SK-N-SH (cell line): ENCODE measurements around the gene FAM227B. TPM values are rescaled to one million over a fixed set of nuclear protein-coding genes. Genes with fewer than 3 reads are reported as not detected.
A peak's percentile ranks its signal among the peaks of the same experiment; 100 is the strongest.

Experiments used
- CTCF ChIA-PET: fragments of 300-600, 350-600 bp; formaldehyde crosslinking; extraction: SDS; loops from one replicate; lab custom pipeline; 2021; lab: Yijun Ruan, JAX
- POLR2A ChIA-PET: fragments of 350-600 bp; sonication (Branson Sonifier 250); formaldehyde crosslinking; extraction: SDS; loops from one replicate; lab custom pipeline; 2020; ENCODE audit warnings: antibody characterized with exemption, inconsistent platforms; lab: Yijun Ruan, JAX
- DNase-seq: peaks from one replicate; pipeline ENCODE4 v3.0.0; 2012
- H2AFZ ChIP-seq: fragments of 200-600 bp; sonication (generic); 2 replicates; pipeline ENCODE4 v1.8.1; 2016; ENCODE audit warnings: antibody characterized with exemption, mild to moderate bottlenecking, low read depth
- H3F3A ChIP-seq: fragments of 200-600 bp; sonication (generic); replicated peaks from 2 replicates; pipeline ENCODE3; 2016; ENCODE audit warnings: antibody characterized with exemption, mild to moderate bottlenecking; ENCODE audit not compliant: insufficient read depth
- H3K27ac ChIP-seq, 2 experiments: fragments of 200-500 bp in 1 of 2; fragments of 200-600 bp in 1 of 2; sonication (Bioruptor generic) in 1 of 2; sonication (generic), shearing (Covaris generic) in 1 of 2; 2 replicates each; pipeline versions ENCODE4 v1.5.1 to v1.6.1; 2014 to 2016; ENCODE audit warnings: low read depth in 2 of 2, inconsistent platforms in 1 of 2, low read length in 1 of 2, mild to moderate bottlenecking in 1 of 2, mixed read lengths in 1 of 2
- H3K27me3 ChIP-seq: fragments of 200-600 bp; sonication (generic), shearing (Covaris generic); 2 replicates; pipeline ENCODE4 v1.6.1; 2016; ENCODE audit warnings: mixed run types; ENCODE audit not compliant: insufficient read depth
- H3K36me3 ChIP-seq, 2 experiments: fragments of 200-500 bp in 1 of 2; fragments of 200-600 bp in 1 of 2; sonication (Bioruptor generic) in 1 of 2; sonication (generic) in 1 of 2; replicated peaks in 1 of 2; 2 replicates each; pipeline versions ENCODE3 to v1.5.1; 2014 to 2016; ENCODE audit warnings: low read length in 1 of 2, mild to moderate bottlenecking in 1 of 2; ENCODE audit not compliant: insufficient read depth in 2 of 2, control insufficient read depth in 1 of 2
- H3K4me1 ChIP-seq, 2 experiments: fragments of 200-500 bp in 1 of 2; fragments of 200-600 bp in 1 of 2; sonication (Bioruptor generic) in 1 of 2; sonication (generic), shearing (Covaris generic) in 1 of 2; 2 replicates each; pipeline versions ENCODE4 v1.5.1 to v1.6.1; 2014 to 2016; ENCODE audit warnings: low read depth in 1 of 2, low read length in 1 of 2, mixed run types in 1 of 2; ENCODE audit not compliant: insufficient read depth in 2 of 2, control insufficient read depth in 1 of 2
- H3K4me2 ChIP-seq: fragments of 200-600 bp; sonication (generic), shearing (Covaris generic); 2 replicates; pipeline ENCODE4 v1.6.1; 2017; ENCODE audit warnings: mixed run types
- H3K4me3 ChIP-seq, 2 experiments: fragments of 200-500 bp in 1 of 2; fragments of 200-600 bp in 1 of 2; sonication (Bioruptor generic) in 1 of 2; sonication (generic), shearing (Covaris generic) in 1 of 2; 2 replicates each; pipeline versions ENCODE4 v1.5.1 to v1.8.1; 2014 to 2016; ENCODE audit warnings: low read depth in 2 of 2, inconsistent platforms in 1 of 2, low read length in 1 of 2, mild to moderate bottlenecking in 1 of 2, mixed read lengths in 1 of 2, moderate library complexity in 1 of 2
- H3K79me2 ChIP-seq: fragments of 200-600 bp; sonication (generic); 2 replicates; pipeline ENCODE4 v1.8.1; 2017; ENCODE audit warnings: mild to moderate bottlenecking; ENCODE audit not compliant: insufficient read depth
- H3K9ac ChIP-seq: fragments of 200-600 bp; sonication (generic); 2 replicates; pipeline ENCODE4 v1.6.1; 2017; ENCODE audit warnings: mixed run types
- H3K9me2 ChIP-seq: fragments of 200-600 bp; sonication (generic); 2 replicates; pipeline ENCODE4 v1.6.1; 2017; ENCODE audit warnings: mixed run types
- H3K9me3 ChIP-seq: fragments of 200-600 bp; sonication (generic); 2 replicates; pipeline ENCODE4 v1.6.1; 2017; ENCODE audit warnings: mixed run types, mild to moderate bottlenecking, moderate library complexity
- H4K20me1 ChIP-seq: fragments of 200-600 bp; sonication (generic); 2 replicates; pipeline ENCODE4 v1.6.1; 2017; ENCODE audit warnings: mild to moderate bottlenecking, mixed run types; ENCODE audit not compliant: insufficient read depth
- CTCF ChIP-seq: fragments of 200-600 bp; sonication (generic); IDR thresholded peaks from 2 replicates; pipeline ENCODE4 v1.6.1; 2017; ENCODE audit warnings: antibody characterized with exemption, mild to moderate bottlenecking, moderate library complexity
- ELF1 ChIP-seq: IDR thresholded peaks from 2 replicates; pipeline ENCODE4 v1.4.0; 2012
- EP300 ChIP-seq, 2 experiments: IDR thresholded peaks; 2 replicates each; pipeline versions ENCODE4 v1.4.0 to v1.6.1; 2012; ENCODE audit warnings: borderline replicate concordance in 1 of 2, low read depth in 1 of 2, low read length in 1 of 2
- EZH2phosphoT487 ChIP-seq: fragments of 200-600 bp; sonication (generic); IDR thresholded peaks from 2 replicates; pipeline ENCODE4 v1.6.1; 2017; ENCODE audit warnings: low read depth, mixed run types, mild to moderate bottlenecking, antibody characterized with exemption, moderate library complexity, borderline replicate concordance
- FOSL2 ChIP-seq: IDR thresholded peaks from 2 replicates; pipeline ENCODE4 v1.4.0; 2012; ENCODE audit warnings: low read depth, mild to moderate bottlenecking, moderate library complexity, borderline replicate concordance
- FOXJ3 ChIP-seq: sonication (generic); formaldehyde crosslinking; IDR thresholded peaks from 2 replicates; pipeline ENCODE4 v1.5.1; 2020; ENCODE audit warnings: mild to moderate bottlenecking, missing genetic modification reagents
- FOXM1 ChIP-seq: IDR thresholded peaks from 2 replicates; pipeline ENCODE4 v1.4.0; 2012; ENCODE audit warnings: low read depth, mild to moderate bottlenecking
- JUND ChIP-seq: IDR thresholded peaks from 2 replicates; pipeline ENCODE4 v1.4.0; 2012
- MEF2A ChIP-seq: IDR thresholded peaks from 2 replicates; pipeline ENCODE4 v1.4.0; 2012; ENCODE audit warnings: low read depth, borderline replicate concordance
- MXI1 ChIP-seq: IDR thresholded peaks from 2 replicates; pipeline ENCODE4 v1.6.1; 2012; ENCODE audit warnings: mild to moderate bottlenecking, low read depth, low read length, improper control_type of control experiment
- NFIC ChIP-seq: IDR thresholded peaks from 2 replicates; pipeline ENCODE4 v1.4.0; 2012; ENCODE audit warnings: borderline replicate concordance
- TAF1 ChIP-seq: IDR thresholded peaks from 2 replicates; pipeline ENCODE4 v1.6.1; 2012; ENCODE audit warnings: low read depth, mild to moderate bottlenecking, low read length, moderate library complexity, borderline replicate concordance
- TCF12 ChIP-seq: IDR thresholded peaks from 2 replicates; pipeline ENCODE4 v1.4.0; 2012
- TEAD4 ChIP-seq: IDR thresholded peaks from 2 replicates; pipeline ENCODE4 v1.4.0; 2012; ENCODE audit warnings: mild to moderate bottlenecking, borderline replicate concordance; ENCODE audit not compliant: insufficient read depth
- USF1 ChIP-seq: IDR thresholded peaks from 2 replicates; pipeline ENCODE4 v1.4.0; 2012; ENCODE audit warnings: low read depth, borderline replicate concordance
- YY1 ChIP-seq: IDR thresholded peaks from 2 replicates; pipeline ENCODE4 v1.4.0; 2012; ENCODE audit warnings: low read depth, mild to moderate bottlenecking
- ZBTB33 ChIP-seq: IDR thresholded peaks from 2 replicates; pipeline ENCODE4 v1.4.0; 2012; ENCODE audit warnings: low read depth, borderline replicate concordance
- WGBS: methylation state at CpG from one replicate; pipeline ENCODE4 v1.1.6; 2017; ENCODE audit warnings: low lambda C conversion rate; 5-methylcytosine and 5-hydroxymethylcytosine counted together
- polyA plus RNA-seq, 3 experiments: library from polyadenylated mRNA; depleted of rRNA; stranded (reverse); fragments of >200 nt; gene quantifications; 2 replicates each; pipeline ENCODE4 v1.2.3, GENCODE V29; 2012
- TF ChIP-seq, protein P1 (sequence below): IDR thresholded peaks from 2 replicates; pipeline ENCODE4; 2012

The FAM227B gene
- polyA plus RNA-seq, 1 of the 3 experiments (the other 2 are of a cell fraction) = 4.4 TPM

DNA sequence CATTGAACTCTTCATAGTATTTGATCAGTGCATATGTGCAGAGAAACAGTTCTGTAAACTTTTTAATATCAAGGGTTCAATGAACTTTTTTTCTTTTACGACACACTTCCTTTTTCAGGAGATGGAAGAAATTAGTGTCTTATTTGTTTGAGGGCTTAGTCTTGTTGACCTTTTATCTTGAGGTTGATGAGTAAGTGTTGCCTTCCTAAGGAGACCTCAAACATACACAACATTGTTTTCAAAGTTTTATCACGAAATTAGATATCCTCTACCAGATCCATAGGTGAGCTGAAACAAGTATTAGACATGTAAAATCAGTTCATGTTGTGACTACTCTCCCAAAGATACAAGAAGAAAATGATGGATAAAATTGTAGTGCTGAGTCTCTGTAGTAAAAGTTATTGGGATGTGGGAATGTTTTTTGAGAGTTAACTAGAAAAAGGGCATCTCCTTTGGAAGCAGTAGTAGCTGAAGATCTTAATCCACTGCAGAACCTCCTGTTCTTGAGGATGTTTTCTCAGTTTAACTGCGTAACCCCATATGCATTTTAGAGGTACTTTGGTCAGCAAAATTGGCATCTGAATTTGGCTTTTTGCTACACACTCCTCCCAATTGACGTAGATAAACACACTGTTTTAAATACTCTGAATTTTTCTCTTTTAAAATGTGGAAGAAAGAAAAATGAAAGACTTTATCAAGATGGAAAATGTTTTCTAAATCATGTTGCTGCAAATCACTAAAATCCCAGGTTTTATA lies 333.8 kb downstream of the FAM227B start:
- WGBS = 86% methylated on average over 4 of the region's 4 CpGs
- no peak overlapping the region for H2AFZ ChIP-seq
- H3K36me3 ChIP-seq = peaks cover 0 to 4% of the 10 kb centered on the region in 2 experiments
- H3K4me1 ChIP-seq = peaks cover 0 to 19% of the 10 kb centered on the region in 2 experiments; a peak in 2 of 4 replicates
- ChIA-PET POLR2A (no interaction called here), CTCF (no interaction called here)
- H4K20me1 ChIP-seq = no peaks in the 10 kb centered on the region
- TF ChIP-seq YY1 = no peak
- TF ChIP-seq MEF2A = no peak
- TF ChIP-seq EP300 (IDR thresholded peaks at IDR 0.05; ENCODE audit: borderline replicate concordance in 1 of 2, low read depth in 1 of 2, low read length in 1 of 2) = no peak
- TF ChIP-seq TEAD4 = no peak
- no peak for TF ChIP-seq MXI1
- no peak for TF ChIP-seq ZBTB33
- TF ChIP-seq JUND = no peak
- TF ChIP-seq TAF1 = no peak
- no peak for TF ChIP-seq ELF1
- TF ChIP-seq FOXM1 = no peak
- no peak for TF ChIP-seq USF1
- TF ChIP-seq EZH2phosphoT487 = no peak
- no peak overlapping the region for H3K9ac ChIP-seq
- H3K4me2 ChIP-seq = no peak overlapping the region
- no peaks in the 10 kb centered on the region for H3K27me3 ChIP-seq
- H3K27ac ChIP-seq = no peak overlapping the region
- H3K79me2 ChIP-seq = no peaks in the 10 kb centered on the region
- DNase-seq = no peak
- no peaks in the 10 kb centered on the region for H3K9me3 ChIP-seq
- no peak overlapping the region for H3K4me3 ChIP-seq
- H3K9me2 ChIP-seq = no peaks in the 10 kb centered on the region
- peaks cover 7% of the 10 kb centered on the region for H3F3A ChIP-seq

DNA sequence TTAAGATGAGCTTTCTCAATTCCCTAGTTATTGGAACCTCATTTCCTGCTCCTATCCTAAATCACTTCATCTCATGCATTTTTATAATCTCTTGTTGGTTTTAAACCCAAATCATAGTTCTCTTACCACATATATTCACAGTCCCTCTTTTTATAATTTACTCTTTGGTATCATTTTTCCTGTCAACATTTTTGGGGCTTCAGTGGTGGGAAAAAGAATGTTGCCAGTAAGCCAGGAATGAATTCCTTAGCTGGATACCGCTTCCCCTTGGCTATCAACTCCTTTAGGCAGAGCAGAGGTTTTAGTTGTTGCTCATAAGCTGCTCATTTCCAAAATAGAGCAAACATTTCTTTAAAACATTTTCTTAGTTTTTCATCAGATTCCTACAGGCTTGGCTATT lies 338.3 kb downstream of the FAM227B start:
- ChIA-PET POLR2A (no interaction called here), CTCF (no interaction called here)
- no peaks in the 10 kb centered on the region; a peak in 1 of 4 replicates for H3K4me1 ChIP-seq
- peak overlapping the region; percentile 28 to 65; a peak in 3 of 4 replicates for H3K27ac ChIP-seq
- H2AFZ ChIP-seq = no peak overlapping the region
- H3K36me3 ChIP-seq = peaks cover 4 to 7% of the 10 kb centered on the region in 2 experiments
- H3K9me3 ChIP-seq = no peaks in the 10 kb centered on the region
- no peaks in the 10 kb centered on the region for H3K9me2 ChIP-seq
- H3F3A ChIP-seq = peaks cover 7% of the 10 kb centered on the region
- no peaks in the 10 kb centered on the region for H3K79me2 ChIP-seq
- no peak for DNase-seq
- TF ChIP-seq, protein P1, sequence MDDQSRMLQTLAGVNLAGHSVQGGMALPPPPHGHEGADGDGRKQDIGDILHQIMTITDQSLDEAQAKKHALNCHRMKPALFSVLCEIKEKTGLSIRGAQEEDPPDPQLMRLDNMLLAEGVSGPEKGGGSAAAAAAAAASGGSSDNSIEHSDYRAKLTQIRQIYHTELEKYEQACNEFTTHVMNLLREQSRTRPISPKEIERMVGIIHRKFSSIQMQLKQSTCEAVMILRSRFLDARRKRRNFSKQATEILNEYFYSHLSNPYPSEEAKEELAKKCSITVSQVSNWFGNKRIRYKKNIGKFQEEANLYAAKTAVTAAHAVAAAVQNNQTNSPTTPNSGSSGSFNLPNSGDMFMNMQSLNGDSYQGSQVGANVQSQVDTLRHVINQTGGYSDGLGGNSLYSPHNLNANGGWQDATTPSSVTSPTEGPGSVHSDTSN = peak; percentile 50
- TF ChIP-seq CTCF (no peak), TEAD4 (peak; percentile 67; the same call in 1 of the 2 replicates), TCF12 (peak; percentile 60), NFIC (peak; percentile 71), FOXJ3 (no peak), EP300 (IDR thresholded peaks at IDR 0.05; ENCODE audit: borderline replicate concordance in 1 of 2, low read depth in 1 of 2, low read length in 1 of 2) (peak in 1 of 2 experiments; percentile 59; a peak in 2 of 4 replicates), FOSL2 (peak; percentile 15; the same call in 1 of the 2 replicates), JUND (peak; percentile 26; the same call in 1 of the 2 replicates)
- no peak overlapping the region for H3K4me2 ChIP-seq
- H4K20me1 ChIP-seq = no peaks in the 10 kb centered on the region
- WGBS = 48% methylated on average over 1 of the region's 1 CpG
- H3K9ac ChIP-seq = no peak overlapping the region
- no peak overlapping the region for H3K4me3 ChIP-seq
- H3K27me3 ChIP-seq = no peaks in the 10 kb centered on the region
